Naive thymus-derived CD4-positive, alpha-beta T cell (primary cell): ENCODE results near the gene PCDHA13. TPM values are rescaled to one million over a fixed set of nuclear protein-coding genes. Genes with fewer than 3 reads are reported as not detected.
A peak's percentile ranks its signal among the peaks of the same experiment; 100 is the strongest.
"Not testable (repeated sequence)": the region's sequence is repeated elsewhere in the genome, so short reads cannot be mapped to it uniquely, and the experiment has no call there.

Experiments
- ATAC-seq: fragments of 150-1000 bp; cut with Tn5 transposase; 2 replicates; pipeline ENCODE4 v1.10.0; 2021; ENCODE audit warnings: mild to moderate bottlenecking, moderate library complexity
- CTCF ChIA-PET: fragments of 350-600 bp; sonication (Branson Sonifier 250); formaldehyde crosslinking; loops from one replicate; lab custom pipeline; 2021; ENCODE audit warnings: antibody characterized with exemption; lab: Charles Lee
- POLR2A ChIA-PET: fragments of 350-600 bp; sonication (Branson Sonifier 250); formaldehyde crosslinking; loops from one replicate; lab custom pipeline; 2021; ENCODE audit warnings: antibody characterized with exemption, inconsistent platforms; lab: Charles Lee
- DNase-seq, 9 donors: peaks; one replicate each; pipeline versions ENCODE4 v3.0.0 to v3.0.0-alpha.2; 2020 to 2022; ENCODE audit warnings: mixed read lengths in 1 of 9
- H3K27ac ChIP-seq: one replicate; pipeline ENCODE4 v1.7.0; 2013; ENCODE audit warnings: mild to moderate bottlenecking, low read depth, low read length, moderate library complexity
- H3K27me3 ChIP-seq, 2 donors: one replicate each; pipeline ENCODE4 v1.7.0; 2013; ENCODE audit warnings: low read length in 2 of 2, mild to moderate bottlenecking in 2 of 2, moderate library complexity in 2 of 2; ENCODE audit not compliant: control insufficient read depth in 2 of 2, insufficient read depth in 2 of 2
- H3K36me3 ChIP-seq, 3 experiments: 1 replicate in 2 of 3; 2 replicates in 1 of 3; pipeline ENCODE4 v1.7.0; 2013; ENCODE audit warnings: low read length in 3 of 3, mild to moderate bottlenecking in 3 of 3, moderate library complexity in 1 of 3; ENCODE audit not compliant: insufficient read depth in 3 of 3, control insufficient read depth in 2 of 3
- H3K4me1 ChIP-seq, 2 donors: one replicate each; pipeline ENCODE4 v1.7.0; 2013; ENCODE audit warnings: low read length in 2 of 2, mild to moderate bottlenecking in 2 of 2, moderate library complexity in 1 of 2; ENCODE audit not compliant: control insufficient read depth in 2 of 2, insufficient read depth in 2 of 2
- H3K4me3 ChIP-seq: 2 replicates; pipeline ENCODE4 v1.7.0; 2013; ENCODE audit warnings: mild to moderate bottlenecking, low read length
- H3K9me3 ChIP-seq, 3 experiments: 1 replicate in 2 of 3; 2 replicates in 1 of 3; pipeline ENCODE4 v1.7.0; 2013; ENCODE audit warnings: low read length in 3 of 3; ENCODE audit not compliant: control insufficient read depth in 2 of 3
- H3K27ac Mint-ChIP-seq, 9 donors: one replicate each; pipeline ENCODE4 v1.8.0; 2020 to 2022; ENCODE audit warnings: mixed read lengths in 9 of 9, mild to moderate bottlenecking in 8 of 9, moderate library complexity in 5 of 9, inconsistent platforms in 2 of 9
- H3K27me3 Mint-ChIP-seq, 5 donors: one replicate each; pipeline ENCODE4 v1.8.0; 2021 to 2022; ENCODE audit warnings: mixed read lengths in 5 of 5, mild to moderate bottlenecking in 1 of 5
- H3K36me3 Mint-ChIP-seq, 5 donors: one replicate each; pipeline ENCODE4 v1.8.0; 2020 to 2022; ENCODE audit warnings: mixed read lengths in 5 of 5, mild to moderate bottlenecking in 3 of 5, inconsistent platforms in 1 of 5
- H3K4me1 Mint-ChIP-seq, 7 donors: one replicate each; pipeline ENCODE4 v1.8.0; 2020 to 2022; ENCODE audit warnings: mixed read lengths in 7 of 7, mild to moderate bottlenecking in 3 of 7, inconsistent platforms in 1 of 7
- H3K4me3 Mint-ChIP-seq, 10 donors: one replicate each; pipeline ENCODE4 v1.8.0; 2020 to 2022; ENCODE audit warnings: mild to moderate bottlenecking in 10 of 10, mixed read lengths in 10 of 10, moderate library complexity in 6 of 10, inconsistent platforms in 2 of 10
- H3K9me3 Mint-ChIP-seq, 11 donors: one replicate each; pipeline ENCODE4 v1.8.0; 2020 to 2022; ENCODE audit warnings: mixed read lengths in 11 of 11, mild to moderate bottlenecking in 4 of 11, inconsistent platforms in 1 of 11, moderate library complexity in 1 of 11
- intact Hi-C, 2 donors: fragments of 100-400 bp; cut with micrococcal nuclease; formaldehyde crosslinking; loops; one replicate each; pipeline ENCODE4 v1.15.1; 2023
- polyA plus RNA-seq, 2 donors: library from polyadenylated mRNA; unstranded; fragments of 300-500 nt; fragmentation: Illumina TruSeq; gene quantifications; one replicate each; pipeline ENCODE4 v1.2.3, GENCODE V29; 2021
- total RNA-seq, 6 experiments: library from RNA in 5 of 6; stranded (reverse) in 5 of 6; gene quantifications; 1 replicate in 5 of 6; 2 replicates in 1 of 6; pipeline ENCODE4 v1.2.3 and lab custom pipeline; 2021 to 2026

Gene PCDHA13
- total and polyA plus RNA-seq, 7 experiments from 2014 or later: not detected

DNA sequence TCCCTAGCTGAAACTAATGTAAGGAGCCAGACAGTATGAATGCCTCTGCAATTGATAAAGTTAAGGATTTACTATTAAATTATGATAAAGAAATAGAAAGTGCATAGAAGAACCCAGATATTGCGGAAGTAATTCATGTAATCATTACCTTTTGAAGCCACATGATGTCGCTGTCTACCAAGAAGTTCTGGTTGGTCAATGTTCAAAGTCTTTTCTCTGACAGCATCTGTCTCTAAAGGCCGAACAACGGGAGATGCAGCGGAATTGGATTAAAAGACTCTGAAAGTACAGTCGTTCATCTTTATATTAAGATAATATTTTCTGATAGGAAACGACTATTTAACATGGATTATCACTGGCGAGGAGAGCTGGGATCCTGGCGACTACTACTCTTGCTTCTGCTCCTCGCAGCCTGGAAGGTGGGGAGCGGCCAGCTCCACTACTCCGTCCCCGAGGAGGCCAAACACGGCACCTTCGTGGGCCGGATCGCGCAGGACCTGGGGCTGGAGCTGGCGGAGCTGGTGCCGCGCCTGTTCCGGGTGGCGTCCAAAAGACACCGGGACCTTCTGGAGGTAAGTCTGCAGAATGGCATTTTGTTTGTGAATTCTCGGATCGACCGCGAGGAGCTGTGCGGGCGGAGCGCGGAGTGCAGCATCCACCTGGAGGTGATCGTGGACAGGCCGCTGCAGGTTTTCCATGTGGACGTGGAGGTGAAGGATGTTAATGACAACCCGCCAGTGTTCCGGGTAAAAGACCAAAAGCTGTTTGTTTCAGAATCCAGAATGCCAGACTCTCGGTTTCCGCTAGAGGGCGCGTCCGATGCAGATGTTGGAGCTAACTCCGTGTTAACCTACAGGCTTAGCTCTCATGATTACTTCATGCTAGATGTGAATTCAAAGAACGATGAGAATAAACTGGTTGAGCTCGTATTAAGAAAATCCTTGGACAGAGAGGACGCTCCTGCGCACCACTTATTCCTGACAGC is 40.7 kb upstream of the PCDHA13 start, which contains the start of gene PCDHA8:
Gene PCDHA8, plus strand, starts transcription at position 210 of the 985 bp plus-strand sequence. Its CDS starts 135 bp downstream, at position 345.
- intact Hi-C loops: loop anchor here in 1 of 2 donors (5.0 kb wide), 1 partner anchor 41 kb away; the partner anchor contains the start of gene PCDHA13
- Mint-ChIP-seq H3K36me3 (peaks cover 0 to 14% (median 0%) of the 10 kb centered on the region in 5 donors), H3K27ac (peak within 1 kb of the TSS in 2 of 9 donors; percentile 39 to 51), H3K4me1 (no peaks in the 10 kb centered on the region), H3K4me3 (peak within 1 kb of the TSS in 2 of 10 donors; percentile 3 to 18), H3K9me3 (peaks cover 5 to 63% (median 25%) of the 10 kb centered on the region in 11 donors), H3K27me3 (peaks cover 0 to 45% (median 37%) of the 10 kb centered on the region in 5 donors)
- CTCF ChIA-PET: no interaction called here
- no peaks in the 10 kb centered on the region for H3K4me1 ChIP-seq
- ATAC-seq: no peak
- POLR2A ChIA-PET: no interaction called here
- H3K27me3 ChIP-seq: no peaks in the 10 kb centered on the region
- H3K36me3 ChIP-seq: no peaks in the 10 kb centered on the region
- peaks cover 0 to 19% (median 4%) of the 10 kb centered on the region in 3 experiments for H3K9me3 ChIP-seq
- DNase-seq: no peak
- no peak within 1 kb of the TSS for H3K27ac ChIP-seq
- no peak within 1 kb of the TSS for H3K4me3 ChIP-seq

DNA sequence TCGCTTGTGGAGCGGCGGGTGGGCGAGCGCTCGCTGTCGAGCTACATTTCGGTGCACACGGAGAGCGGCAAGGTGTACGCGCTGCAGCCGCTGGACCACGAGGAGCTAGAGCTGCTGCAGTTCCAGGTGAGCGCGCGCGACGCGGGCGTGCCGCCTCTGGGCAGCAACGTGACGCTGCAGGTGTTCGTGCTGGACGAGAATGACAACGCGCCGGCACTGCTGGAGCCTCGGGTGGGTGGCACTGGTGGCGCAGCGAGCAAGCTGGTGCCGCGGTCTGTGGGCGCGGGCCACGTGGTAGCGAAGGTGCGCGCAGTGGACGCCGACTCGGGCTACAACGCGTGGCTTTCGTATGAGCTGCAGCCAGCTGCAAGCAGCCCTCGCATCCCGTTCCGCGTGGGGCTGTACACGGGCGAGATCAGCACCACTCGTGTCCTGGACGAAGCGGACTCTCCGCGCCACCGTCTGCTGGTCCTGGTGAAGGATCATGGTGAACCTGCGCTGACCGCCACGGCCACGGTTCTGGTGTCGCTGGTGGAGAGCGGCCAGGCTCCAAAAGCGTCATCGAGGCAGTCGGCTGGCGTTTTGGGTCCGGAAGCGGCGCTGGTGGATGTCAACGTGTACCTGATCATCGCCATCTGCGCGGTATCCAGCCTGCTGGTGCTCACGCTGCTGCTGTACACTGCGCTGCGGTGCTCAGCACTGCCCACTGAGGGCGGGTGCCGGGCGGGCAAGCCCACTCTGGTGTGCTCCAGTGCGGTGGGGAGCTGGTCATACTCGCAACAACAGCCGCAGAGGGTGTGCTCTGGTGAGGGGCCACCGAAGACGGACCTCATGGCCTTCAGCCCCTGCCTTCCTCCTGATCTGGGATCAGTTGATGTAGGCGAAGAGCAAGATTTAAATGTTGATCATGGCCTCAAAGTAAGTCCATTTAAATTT is 38.9 kb upstream of the PCDHA13 start:
- DNase-seq (no peak), ATAC-seq (no peak)
- Mint-ChIP-seq H3K27me3 (peaks cover 0 to 50% (median 43%) of the 10 kb centered on the region in 5 donors), H3K4me1 (no peaks in the 10 kb centered on the region), H3K9me3 (peaks cover 10 to 71% (median 22%) of the 10 kb centered on the region in 11 donors), H3K36me3 (peaks cover 0 to 16% (median 0%) of the 10 kb centered on the region in 5 donors), H3K27ac (no peak overlapping the region), H3K4me3 (no peak overlapping the region)
- Histone ChIP-seq H3K36me3 (no peaks in the 10 kb centered on the region), H3K4me1 (no peaks in the 10 kb centered on the region), H3K9me3 (peaks cover 0 to 14% (median 4%) of the 10 kb centered on the region in 3 experiments), H3K27ac (no peak overlapping the region), H3K27me3 (no peaks in the 10 kb centered on the region), H3K4me3 (no peak overlapping the region)
- intact Hi-C loops: loop anchor here in 1 of 2 donors (5.0 kb wide), 1 partner anchor 39 kb away; the partner anchor contains the start of gene PCDHA13
- ChIA-PET CTCF (no interaction called here), POLR2A (no interaction called here)

GRCh38 chr5:140848139-140849102 is 33.5 kb upstream of the PCDHA13 start, which contains the start of gene PCDHA9:
TSS of gene PCDHA9 (plus strand) at chr5:140848382. CDS start at chr5:140848496, 114 bp downstream.
- H3K27ac Mint-ChIP-seq, CTCF ChIA-PET, H3K27me3 ChIP-seq, DNase-seq, intact Hi-C loops, POLR2A ChIA-PET, H3K4me3 Mint-ChIP-seq, H3K4me1 ChIP-seq, H3K27ac ChIP-seq, ATAC-seq, H3K4me1 Mint-ChIP-seq, H3K4me3 ChIP-seq, H3K36me3 ChIP-seq: not testable (repeated sequence)
- peaks cover 0 to 12% (median 0%) of the 10 kb centered on the region in 3 experiments for H3K9me3 ChIP-seq
- peaks cover 0 to 15% (median 0%) of the 10 kb centered on the region in 5 donors for H3K36me3 Mint-ChIP-seq
- peaks cover 0 to 40% (median 29%) of the 10 kb centered on the region in 5 donors for H3K27me3 Mint-ChIP-seq
- peaks cover 0 to 62% (median 10%) of the 10 kb centered on the region in 11 donors for H3K9me3 Mint-ChIP-seq

- H3K4me3 ChIP-seq, H3K4me3 Mint-ChIP-seq, ATAC-seq, DNase-seq, H3K36me3 ChIP-seq, H3K27ac ChIP-seq, POLR2A ChIA-PET, H3K27ac Mint-ChIP-seq, CTCF ChIA-PET, H3K27me3 ChIP-seq, H3K4me1 ChIP-seq, H3K4me1 Mint-ChIP-seq: not testable (repeated sequence)
- Mint-ChIP-seq H3K9me3 (peaks cover 0 to 59% (median 9%) of the 10 kb centered on the region in 11 donors), H3K36me3 (peaks cover 0 to 16% (median 0%) of the 10 kb centered on the region in 5 donors), H3K27me3 (peaks cover 0 to 40% (median 33%) of the 10 kb centered on the region in 5 donors)
- peaks cover 0 to 11% (median 0%) of the 10 kb centered on the region in 3 experiments for H3K9me3 ChIP-seq
- intact Hi-C loops: loop anchor here in 1 of 2 donors (5.0 kb wide), 1 partner anchor 48 kb away; the partner anchor contains the start of gene PCDHA3
Observed at GRCh38 chr5:140849831-140850634, 31.9 kb upstream of the PCDHA13 start.
